Kidney (tissue), 14 donors: ENCODE data around the gene TRIM8. TPM values are rescaled to one million over a fixed set of nuclear protein-coding genes. Genes with fewer than 3 reads are reported as not detected.

Source experiments
- DNase-seq, 5 donors: peaks; one replicate each; pipeline ENCODE4 v3.0.0-alpha.2; 2013 to 2020
- FAIRE-seq: peaks from 2 replicates; lab custom pipeline; 2012; peaks lifted over from hg19 to GRCh38; lab: Jason Lieb, UNC
- H3K27ac ChIP-seq, 2 donors: one replicate each; pipeline ENCODE4 v1.7.0; 2013; ENCODE audit warnings: low read depth in 2 of 2, low read length in 2 of 2, inconsistent platforms in 1 of 2
- H3K27me3 ChIP-seq: one replicate; pipeline ENCODE4 v1.7.1; 2013; ENCODE audit warnings: low read length, inconsistent platforms; ENCODE audit not compliant: control insufficient read depth, insufficient read depth
- H3K36me3 ChIP-seq, 3 donors: one replicate each; pipeline versions ENCODE4 v1.7.0 to v1.7.1; 2013; ENCODE audit warnings: low read length in 3 of 3, control low read depth in 1 of 3, inconsistent platforms in 1 of 3; ENCODE audit not compliant: insufficient read depth in 3 of 3, control insufficient read depth in 2 of 3
- H3K4me1 ChIP-seq, 3 donors: one replicate each; pipeline versions ENCODE4 v1.7.0 to v1.7.1; 2013; ENCODE audit warnings: low read length in 3 of 3, inconsistent platforms in 1 of 3, low read depth in 1 of 3; ENCODE audit not compliant: control insufficient read depth in 2 of 3, insufficient read depth in 2 of 3
- H3K4me3 ChIP-seq, 3 donors: one replicate each; pipeline versions ENCODE4 v1.7.0 to v1.8.1; 2013; ENCODE audit warnings: low read length in 3 of 3, control low read depth in 1 of 3, inconsistent platforms in 1 of 3
- H3K9ac ChIP-seq, 3 donors: one replicate each; pipeline versions ENCODE4 v1.7.0 to v1.7.1; 2013; ENCODE audit warnings: low read length in 3 of 3, control low read depth in 1 of 3, inconsistent platforms in 1 of 3
- H3K9me3 ChIP-seq, 3 donors: one replicate each; pipeline versions ENCODE4 v1.7.0 to v1.7.1; 2013; ENCODE audit warnings: low read length in 3 of 3, control low read depth in 1 of 3, inconsistent platforms in 1 of 3; ENCODE audit not compliant: control insufficient read depth in 2 of 3, insufficient read depth in 1 of 3
- intact Hi-C: fragments of 100-400 bp; cut with DNase I; formaldehyde crosslinking; loops from one replicate; pipeline ENCODE4 v1.11.1; 2022
- polyA plus RNA-seq: library from polyadenylated mRNA; stranded (reverse); fragments of 350-450 nt; fragmentation: Illumina TruSeq; extraction: RNeasy Lipid Tissue Mini Kit (QIAGEN cat#74804); gene quantifications from one replicate; pipeline ENCODE4 v1.2.3, GENCODE V29; 2014; ENCODE audit warnings: low read depth, low replicate concordance; ENCODE audit not compliant: insufficient read depth
- total RNA-seq: library from RNA; stranded (reverse); fragmentation: NEBNext Ultra II Directional; extraction: Animal tissue kit (Norgen Biotek cat#: 25700); gene quantifications from one replicate; pipeline ENCODE4 v1.2.1, GENCODE V29; 2021
- TF ChIP-seq, protein P1 (sequence below): IDR thresholded peaks from 3 replicates; pipeline ENCODE4 v1.5.1; 2012; ENCODE audit warnings: mild to moderate bottlenecking, moderate library complexity, borderline replicate concordance; ENCODE audit not compliant: insufficient read depth; ENCODE audit errors: extremely low read depth
- donor health status: control.
- donor health status: control.
- donor health status: control.
- donor health status: control.
- donor health status: control.
- donor health status: DM: yes; HTN: yes; CAD: no.
- donor health status: Normal renal cell carcinoma (clear cell type).

Gene TRIM8
- total and polyA plus RNA-seq, 2 donors from 2014 or later, result 160 to 198 TPM

DNA sequence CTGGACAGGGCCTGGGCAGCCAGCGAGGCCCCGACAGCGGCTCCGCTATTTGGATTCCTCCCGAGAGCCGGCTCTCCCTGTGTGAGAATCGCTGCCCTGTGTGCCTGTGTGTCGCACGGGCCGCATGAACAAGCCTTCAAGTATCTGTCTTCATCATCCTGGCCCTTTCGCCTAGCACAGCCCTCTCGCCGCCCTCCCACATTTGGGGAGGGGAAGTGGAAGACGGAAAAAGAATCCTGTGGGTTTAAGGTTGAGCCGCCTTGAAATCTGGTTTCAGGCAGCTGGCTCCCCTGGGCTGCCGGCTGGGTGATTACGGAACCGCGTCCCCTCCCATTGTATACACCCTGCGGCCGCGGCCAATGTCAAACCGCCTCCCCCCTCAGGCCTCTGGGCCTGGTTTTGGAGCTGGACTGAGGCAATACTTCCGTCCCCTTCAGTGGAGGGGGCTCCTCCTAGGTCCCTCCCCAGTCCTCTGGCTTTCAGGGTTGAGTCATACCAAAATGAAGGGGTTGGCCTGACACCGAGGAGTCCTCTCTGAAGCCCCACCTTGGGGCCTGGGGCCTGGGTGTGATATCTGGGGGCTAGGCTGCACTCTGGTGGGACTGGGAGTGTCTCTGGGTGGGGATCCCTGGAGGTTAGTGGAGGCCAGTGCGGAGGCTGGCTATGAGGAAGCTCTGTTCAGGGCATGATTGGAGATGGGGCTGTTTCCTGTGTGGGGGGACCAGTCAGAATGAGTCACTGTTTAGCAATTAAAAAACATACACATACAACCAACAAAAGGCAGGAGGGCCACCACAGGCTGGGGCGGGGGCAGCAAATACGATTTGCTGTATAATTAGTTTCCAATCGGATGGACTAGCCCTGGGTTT lies 1.7 kb downstream of the TRIM8 start:
- Histone ChIP-seq H3K9me3 (no peaks in the 10 kb centered on the region), H3K36me3 (peaks cover 0 to 12% (median 4%) of the 10 kb centered on the region in 3 donors), H3K4me1 (peaks cover 6 to 45% (median 33%) of the 10 kb centered on the region in 3 donors), H3K27ac (peak overlapping the region; percentile 97 to 99), H3K9ac (peak overlapping the region; percentile 76 to 97 (median 81)), H3K4me3 (peak overlapping the region; percentile 78 to 97 (median 86)), H3K27me3 (no peaks in the 10 kb centered on the region)
- no peak for FAIRE-seq
- TF ChIP-seq, protein P1, sequence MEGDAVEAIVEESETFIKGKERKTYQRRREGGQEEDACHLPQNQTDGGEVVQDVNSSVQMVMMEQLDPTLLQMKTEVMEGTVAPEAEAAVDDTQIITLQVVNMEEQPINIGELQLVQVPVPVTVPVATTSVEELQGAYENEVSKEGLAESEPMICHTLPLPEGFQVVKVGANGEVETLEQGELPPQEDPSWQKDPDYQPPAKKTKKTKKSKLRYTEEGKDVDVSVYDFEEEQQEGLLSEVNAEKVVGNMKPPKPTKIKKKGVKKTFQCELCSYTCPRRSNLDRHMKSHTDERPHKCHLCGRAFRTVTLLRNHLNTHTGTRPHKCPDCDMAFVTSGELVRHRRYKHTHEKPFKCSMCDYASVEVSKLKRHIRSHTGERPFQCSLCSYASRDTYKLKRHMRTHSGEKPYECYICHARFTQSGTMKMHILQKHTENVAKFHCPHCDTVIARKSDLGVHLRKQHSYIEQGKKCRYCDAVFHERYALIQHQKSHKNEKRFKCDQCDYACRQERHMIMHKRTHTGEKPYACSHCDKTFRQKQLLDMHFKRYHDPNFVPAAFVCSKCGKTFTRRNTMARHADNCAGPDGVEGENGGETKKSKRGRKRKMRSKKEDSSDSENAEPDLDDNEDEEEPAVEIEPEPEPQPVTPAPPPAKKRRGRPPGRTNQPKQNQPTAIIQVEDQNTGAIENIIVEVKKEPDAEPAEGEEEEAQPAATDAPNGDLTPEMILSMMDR, result no peak
- DNase-seq, result peak; percentile 65 to 98 (median 81)
- intact Hi-C loops, result no loop called here

GRCh38 chr10:102646610-102647442 lies 2.5 kb downstream of the TRIM8 start:
- H3K9ac ChIP-seq, result peak overlapping the region; percentile 8 to 97 (median 76)
- intact Hi-C loops, result no loop called here
- peak overlapping the region; percentile 97 to 99 for H3K27ac ChIP-seq
- no peak for FAIRE-seq
- H3K4me3 ChIP-seq, result peak overlapping the region; percentile 78 to 97 (median 86)
- DNase-seq, result peak; percentile 61 to 88 (median 76)
- TF ChIP-seq, protein P1, result no peak
- H3K4me1 ChIP-seq, result peaks cover 6 to 53% (median 41%) of the 10 kb centered on the region in 3 donors
- peaks cover 0 to 12% (median 4%) of the 10 kb centered on the region in 3 donors for H3K36me3 ChIP-seq
- no peaks in the 10 kb centered on the region for H3K9me3 ChIP-seq
- H3K27me3 ChIP-seq, result no peaks in the 10 kb centered on the region

GRCh38 chr10:102647443-102648268 lies 3.4 kb downstream of the TRIM8 start:
- TF ChIP-seq, protein P1, result no peak
- intact Hi-C loops, result no loop called here
- Histone ChIP-seq H3K4me3 (peak overlapping the region in 2 of 3 donors; percentile 78 to 97), H3K4me1 (peaks cover 6 to 61% (median 47%) of the 10 kb centered on the region in 3 donors), H3K27ac (peak overlapping the region; percentile 2 to 97), H3K9ac (peak overlapping the region in 2 of 3 donors; percentile 8 to 97), H3K27me3 (no peaks in the 10 kb centered on the region), H3K9me3 (no peaks in the 10 kb centered on the region), H3K36me3 (peaks cover 2 to 16% (median 4%) of the 10 kb centered on the region in 3 donors)
- FAIRE-seq, result no peak
- peak in 1 of 5 donors; percentile 57 for DNase-seq
